H1 (cell line): ENCODE data around the gene ZNF23. TPM values are rescaled to one million over a fixed set of nuclear protein-coding genes. Genes with fewer than 3 reads are reported as not detected.

Source experiments
- CTCF ChIA-PET: fragments of 300-600 bp; sonication (Branson Sonifier 250); formaldehyde crosslinking; loops from one replicate; lab custom pipeline; 2021; ENCODE audit not compliant: partially characterized antibody; lab: Charles Lee
- POLR2A ChIA-PET: fragments of 300-600 bp; sonication (Branson Sonifier 250); formaldehyde crosslinking; loops from one replicate; lab custom pipeline; 2021; ENCODE audit warnings: inconsistent platforms; ENCODE audit not compliant: partially characterized antibody; lab: Charles Lee
- DNase-seq, 2 experiments: peaks; one replicate each; pipeline versions ENCODE4 v3.0.0 to v3.0.0-alpha.2; 2010 to 2022; ENCODE audit warnings: low spot score in 2 of 2, low read depth in 1 of 2, mixed read lengths in 1 of 2
- FAIRE-seq: peaks from 2 replicates; lab custom pipeline; 2011; peaks lifted over from hg19 to GRCh38; lab: Jason Lieb, UNC
- H2AFZ ChIP-seq: 2 replicates; pipeline ENCODE4 v1.8.1; 2012; ENCODE audit warnings: low read length, inconsistent platforms
- H2AK5ac ChIP-seq: 2 replicates; pipeline ENCODE4 v1.6.1; 2013; ENCODE audit warnings: low read depth, low read length
- H2BK120ac ChIP-seq: replicated peaks from 2 replicates; pipeline ENCODE3; 2013; ENCODE audit warnings: low read depth, low read length, inconsistent platforms
- H2BK12ac ChIP-seq: 2 replicates; pipeline ENCODE4 v1.6.1; 2013; ENCODE audit warnings: low read depth, low read length
- H2BK15ac ChIP-seq: 2 replicates; pipeline ENCODE4 v1.6.1; 2013; ENCODE audit warnings: low read length
- H2BK20ac ChIP-seq: 2 replicates; pipeline ENCODE4 v1.6.1; 2013; ENCODE audit warnings: low read length
- H2BK5ac ChIP-seq: 2 replicates; pipeline ENCODE4 v1.6.1; 2013; ENCODE audit warnings: low read depth, low read length
- H3K14ac ChIP-seq: 2 replicates; pipeline ENCODE4 v1.6.1; 2013; ENCODE audit warnings: inconsistent platforms; ENCODE audit not compliant: insufficient read length
- H3K18ac ChIP-seq: 2 replicates; pipeline ENCODE4 v1.6.1; 2013; ENCODE audit warnings: low read length; ENCODE audit errors: extremely low read depth
- H3K23ac ChIP-seq: 2 replicates; pipeline ENCODE4 v1.6.1; 2013; ENCODE audit warnings: inconsistent platforms; ENCODE audit not compliant: insufficient read length
- H3K23me2 ChIP-seq: 2 replicates; pipeline ENCODE4 v1.6.1; 2013; ENCODE audit warnings: low read depth, low read length
- H3K27ac ChIP-seq: 2 replicates; pipeline ENCODE4 v1.6.1; 2011; ENCODE audit warnings: low read depth, low read length, inconsistent platforms
- H3K27me3 ChIP-seq, 4 experiments: replicated peaks in 1 of 4; 1 replicate in 1 of 4; 2 replicates in 3 of 4; pipeline versions ENCODE4 v1.6.1 to v1.8.1; 2011 to 2013; ENCODE audit warnings: low read length in 3 of 4, mild to moderate bottlenecking in 3 of 4, inconsistent platforms in 2 of 4, mixed read lengths in 2 of 4, moderate library complexity in 1 of 4; ENCODE audit not compliant: control insufficient read depth in 3 of 4, insufficient read depth in 3 of 4; ENCODE audit errors: extremely low read depth in 1 of 4
- H3K36me3 ChIP-seq, 4 experiments: 2 replicates each; pipeline versions ENCODE4 v1.6.1 to v1.8.1; 2011 to 2013; ENCODE audit warnings: mild to moderate bottlenecking in 4 of 4, low read length in 3 of 4, moderate library complexity in 2 of 4, control low read depth in 1 of 4, inconsistent platforms in 1 of 4; ENCODE audit not compliant: insufficient read depth in 4 of 4, control insufficient read depth in 2 of 4
- H3K4ac ChIP-seq: replicated peaks from 2 replicates; pipeline ENCODE3; 2013; ENCODE audit warnings: low read length, low read depth, mixed read lengths, inconsistent platforms; ENCODE audit not compliant: insufficient read length
- H3K4me1 ChIP-seq, 4 experiments: replicated peaks in 1 of 4; 1 replicate in 1 of 4; 2 replicates in 3 of 4; pipeline versions ENCODE4 v1.6.1 to v1.8.1; 2011 to 2013; ENCODE audit warnings: low read length in 3 of 4, inconsistent platforms in 2 of 4, mixed read lengths in 1 of 4; ENCODE audit not compliant: insufficient read depth in 4 of 4, control insufficient read depth in 3 of 4
- H3K4me2 ChIP-seq, 2 experiments: 2 replicates each; pipeline versions ENCODE4 v1.6.1 to v1.8.1; 2011 to 2013; ENCODE audit warnings: low read depth in 2 of 2, low read length in 2 of 2, control low read depth in 1 of 2, inconsistent platforms in 1 of 2, mild to moderate bottlenecking in 1 of 2; ENCODE audit not compliant: insufficient read depth in 1 of 2
- H3K4me3 ChIP-seq, 4 experiments: fragments of 200-600, 300-600 bp in 1 of 4; sonication (generic), shearing (Covaris generic), sonication (Bioruptor Twin) in 1 of 4; 2 replicates each; pipeline versions ENCODE4 v1.5.1 to v1.8.1; 2011 to 2016; ENCODE audit warnings: low read length in 4 of 4, low read depth in 3 of 4, control low read depth in 2 of 4, inconsistent platforms in 2 of 4, mild to moderate bottlenecking in 2 of 4, mixed read lengths in 1 of 4, moderate library complexity in 1 of 4; ENCODE audit not compliant: insufficient read depth in 2 of 4; ENCODE audit errors: extremely low read depth in 1 of 4
- H3K56ac ChIP-seq: replicated peaks from 2 replicates; pipeline ENCODE3; 2013; ENCODE audit warnings: low read depth, mild to moderate bottlenecking, mixed read lengths, low read length, inconsistent platforms; ENCODE audit not compliant: insufficient read length
- H3K79me1 ChIP-seq: 2 replicates; pipeline ENCODE4 v1.6.1; 2013; ENCODE audit warnings: low read depth, low read length, control low read depth
- H3K79me2 ChIP-seq, 2 experiments: 2 replicates each; pipeline versions ENCODE4 v1.6.1 to v1.8.1; 2012 to 2013; ENCODE audit warnings: low read length in 2 of 2, mild to moderate bottlenecking in 2 of 2, inconsistent platforms in 1 of 2; ENCODE audit not compliant: insufficient read depth in 2 of 2, control insufficient read depth in 1 of 2
- H3K9ac ChIP-seq, 4 experiments: replicated peaks in 1 of 4; 1 replicate in 1 of 4; 2 replicates in 3 of 4; pipeline versions ENCODE4 v1.6.1 to v1.8.1; 2011 to 2013; ENCODE audit warnings: low read depth in 3 of 4, low read length in 3 of 4, control low read depth in 2 of 4, mild to moderate bottlenecking in 2 of 4, moderate library complexity in 2 of 4, inconsistent platforms in 1 of 4; ENCODE audit errors: extremely low read depth in 1 of 4
- H3K9me3 ChIP-seq, 2 experiments: 2 replicates each; pipeline versions ENCODE4 v1.6.1 to v1.8.1; 2012 to 2013; ENCODE audit warnings: mild to moderate bottlenecking in 2 of 2, moderate library complexity in 2 of 2, control low read depth in 1 of 2, inconsistent platforms in 1 of 2, low read depth in 1 of 2, low read length in 1 of 2, mixed read lengths in 1 of 2; ENCODE audit not compliant: insufficient read depth in 2 of 2
- H4K20me1 ChIP-seq, 2 experiments: replicated peaks in 1 of 2; 2 replicates each; pipeline versions ENCODE3 to v1.8.1; 2011 to 2013; ENCODE audit warnings: inconsistent platforms in 2 of 2, low read length in 2 of 2, mild to moderate bottlenecking in 1 of 2; ENCODE audit not compliant: insufficient read depth in 2 of 2, control insufficient read depth in 1 of 2
- H4K5ac ChIP-seq: 2 replicates; pipeline ENCODE4 v1.6.1; 2013; ENCODE audit warnings: low read length, low read depth, mixed read lengths, inconsistent platforms; ENCODE audit not compliant: insufficient read length
- H4K8ac ChIP-seq: 2 replicates; pipeline ENCODE4 v1.8.0; 2013; ENCODE audit warnings: mild to moderate bottlenecking, moderate library complexity, low read length, inconsistent platforms; ENCODE audit not compliant: insufficient read depth; ENCODE audit errors: extremely low read depth
- H4K91ac ChIP-seq: replicated peaks from 2 replicates; pipeline ENCODE3; 2013; ENCODE audit warnings: low read length, mixed read lengths, inconsistent platforms; ENCODE audit not compliant: insufficient read length
- E2F6 ChIP-seq: IDR thresholded peaks from 2 replicates; pipeline ENCODE4 v1.6.1; 2012; ENCODE audit warnings: inconsistent platforms
- HDAC2 ChIP-seq, 2 experiments: fragments of 300-600 bp in 1 of 2; sonication (generic) in 1 of 2; IDR thresholded peaks; 2 replicates each; pipeline ENCODE4 v1.6.1; 2011 to 2012; ENCODE audit warnings: low read depth in 2 of 2, low read length in 2 of 2, mild to moderate bottlenecking in 2 of 2, moderate library complexity in 2 of 2, borderline replicate concordance in 1 of 2, inconsistent platforms in 1 of 2
- KDM4A ChIP-seq: IDR thresholded peaks from one replicate; pipeline ENCODE4 v1.7.1; 2012; ENCODE audit warnings: low read depth, mild to moderate bottlenecking, moderate library complexity, low read length, inconsistent platforms; ENCODE audit not compliant: severe bottlenecking
- MAX ChIP-seq: IDR thresholded peaks from 2 replicates; pipeline ENCODE4 v1.6.1; 2012; ENCODE audit warnings: inconsistent platforms
- NRF1 ChIP-seq: IDR thresholded peaks from 2 replicates; pipeline ENCODE4 v1.6.1; 2011; ENCODE audit warnings: mild to moderate bottlenecking, low read depth, low read length, improper control_type of control experiment
- RAD21 ChIP-seq, 2 experiments: IDR thresholded peaks in 1 of 2; conservative IDR thresholded peaks in 1 of 2; 2 replicates each; pipeline ENCODE4 v1.6.1; 2011; ENCODE audit warnings: low read depth in 2 of 2, low read length in 2 of 2, improper control_type of control experiment in 1 of 2, inconsistent platforms in 1 of 2, mild to moderate bottlenecking in 1 of 2, moderate library complexity in 1 of 2
- RFX5 ChIP-seq: IDR thresholded peaks from 2 replicates; pipeline ENCODE4 v1.6.1; 2011; ENCODE audit warnings: low read depth, low read length, improper control_type of control experiment, borderline replicate concordance
- TAF1 ChIP-seq: IDR thresholded peaks from 2 replicates; pipeline ENCODE4 v1.6.1; 2011; ENCODE audit warnings: mild to moderate bottlenecking, low read depth, low read length
- WGBS, 2 experiments: shearing (Covaris generic) in 1 of 2; methylation state at CpG; one replicate each; pipeline versions ENCODE4 v1.1.6 to v1.1.7; 2013 to 2015; ENCODE audit warnings: low lambda C conversion rate in 2 of 2, mixed read lengths in 2 of 2, inconsistent platforms in 1 of 2, low coverage in 1 of 2, missing lambda C conversion rate in 1 of 2; ENCODE audit not compliant: insufficient replicate concordance in 2 of 2, insufficient coverage in 1 of 2, insufficient read length in 1 of 2; ENCODE audit errors: extremely low coverage in 1 of 2, missing lambda C conversion rate in 1 of 2; 5-methylcytosine and 5-hydroxymethylcytosine counted together
- polyA plus RNA-seq, 7 experiments: library from polyadenylated mRNA; depleted of rRNA in 3 of 7; stranded (reverse) in 5 of 7; unstranded in 2 of 7; fragments of >200 nt in 5 of 7; fragments of 200-250 nt in 2 of 7; gene quantifications; 1 replicate in 5 of 7; 2 replicates in 1 of 7; 4 replicates in 1 of 7; pipeline versions ENCODE4 v1.2.1 to v1.2.3, GENCODE V29; 2011 to 2013; ENCODE audit warnings: missing spikeins in 2 of 7, mixed read lengths in 2 of 7
- total RNA-seq: library from RNA; stranded (reverse); fragmentation: NEBNext Ultra II Directional; extraction: Animal tissue kit (Norgen Biotek cat#: 25700); gene quantifications from 2 replicates; pipeline ENCODE4 v1.2.1, GENCODE V29; 2021

Gene ZNF23
- total and polyA plus RNA-seq, 2 of the 8 experiments (the other 6 are each of a cell fraction or from before 2014, with no cell fraction given), result 2.4 to 10.2 TPM

DNA sequence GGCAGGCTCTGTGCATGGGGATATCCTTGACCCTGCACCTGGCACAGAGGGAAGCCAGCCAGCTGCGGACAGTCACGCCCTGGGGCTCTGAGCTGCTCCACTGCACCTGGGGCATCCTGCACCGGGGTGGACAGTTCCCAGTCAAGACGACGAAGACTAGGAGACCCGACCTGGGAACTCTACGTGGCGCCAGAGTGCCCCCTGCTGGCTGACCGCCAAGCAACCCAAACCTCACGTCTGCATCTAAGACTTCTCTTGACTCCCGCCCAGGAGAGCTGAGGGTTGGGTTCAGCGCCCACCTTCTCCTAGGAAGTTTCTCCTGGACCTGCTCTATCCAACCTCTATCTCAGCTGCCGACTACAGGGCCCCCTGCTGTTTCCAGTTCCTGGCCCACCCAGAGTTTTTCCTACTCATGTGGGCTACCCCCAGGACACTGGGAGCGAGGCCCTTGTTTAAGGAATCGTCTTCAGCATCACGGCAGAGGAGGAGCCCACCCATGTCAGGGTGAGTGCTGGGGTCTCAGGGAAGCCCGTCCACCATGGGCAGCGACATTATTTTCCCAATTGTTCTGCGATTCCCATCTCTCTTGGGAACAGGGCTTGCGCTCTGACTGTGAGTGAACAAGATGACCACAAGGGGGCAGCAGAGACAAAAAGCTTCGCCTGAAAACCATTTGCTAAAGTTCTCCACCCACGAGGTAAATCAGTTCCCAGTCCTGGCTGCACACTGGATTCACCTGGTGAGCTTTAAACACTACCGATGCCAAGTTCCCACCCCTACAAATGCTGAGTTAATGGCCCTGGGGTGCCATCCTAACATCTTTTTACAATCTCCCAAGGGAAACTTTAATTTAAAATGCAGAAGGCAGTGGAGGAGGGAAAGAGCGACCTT is 49.5 kb downstream of the ZNF23 start:
- Histone ChIP-seq H3K79me2 (no peaks in the 10 kb centered on the region), H3K9me3 (no peaks in the 10 kb centered on the region), H3K27me3 (peaks cover 0 to 2% (median under 1%) of the 10 kb centered on the region in 4 experiments; a peak in 1 of 7 replicates), H2BK5ac (peak overlapping the region; percentile 84; the same call in 1 of the 2 replicates), H3K23ac (no peak overlapping the region), H3K4me3 (peak overlapping the region; percentile 29 to 68 (median 59); a peak in 7 of 8 replicates), H3K27ac (peak overlapping the region; percentile 16; the same call in 1 of the 2 replicates), H3K18ac (peak overlapping the region; percentile 73), H4K91ac (peak overlapping the region; percentile 62), H3K56ac (no peak overlapping the region), H3K36me3 (no peaks in the 10 kb centered on the region), H2BK15ac (peak overlapping the region; percentile 81), H3K23me2 (peaks cover 2% of the 10 kb centered on the region), H2BK20ac (peak overlapping the region; percentile 86; the same call in 1 of the 2 replicates), H3K79me1 (no peaks in the 10 kb centered on the region), H4K20me1 (no peaks in the 10 kb centered on the region), H3K14ac (no peak overlapping the region), H2BK120ac (no peak overlapping the region), H2AK5ac (no peak overlapping the region), H3K9ac (no peak overlapping the region; a peak in 3 of 7 replicates), H3K4me2 (peak overlapping the region; percentile 38 to 94), H4K5ac (no peak overlapping the region), H3K4me1 (peaks cover 0 to 4% (median 0%) of the 10 kb centered on the region in 4 experiments; a peak in 2 of 7 replicates), H3K4ac (no peak overlapping the region), H2AFZ (peak overlapping the region; percentile 89), H4K8ac (peak overlapping the region; percentile 90; the same call in 1 of the 2 replicates), H2BK12ac (peak overlapping the region; percentile 84; the same call in 1 of the 2 replicates)
- peak; percentile 80 to 94 for DNase-seq
- peak; percentile 89 for FAIRE-seq
- ChIA-PET POLR2A (interaction anchor here (0.6 to 1.2 kb wide), 5 partner anchors 10 to 133 kb away, joined by 3 to 4 read pairs (median 3); partner anchors contain the start of gene CALB2), CTCF (interaction anchor here (0.7 to 6.3 kb wide), 50 partner anchors 9 to 709 kb away, joined by 3 to 99 read pairs (median 6); partner anchors contain the start of genes CALB2, CHST4 and ZNF19)
- 16% methylated on average over 23 of the region's 24 CpGs; no CpG with 5 or more reads in 1 of the 2 experiments for WGBS, 2 experiments
- TF ChIP-seq RFX5 (no peak), E2F6 (peak; percentile 80), HDAC2 (IDR thresholded peaks at IDR 0.05; ENCODE audit: borderline replicate concordance in 1 of 2, low read depth in 2 of 2, low read length in 2 of 2) (no peak), KDM4A (peak; percentile 74), MAX (peak; percentile 83), RAD21 (IDR thresholded peaks at IDR 0.05 in 1 of 2, conservative IDR thresholded peaks at IDR 0.05 in 1 of 2; ENCODE audit: low read depth in 2 of 2, low read length in 2 of 2) (peak; percentile 86 to 91), NRF1 (no peak), TAF1 (0 out of 2 replicates have a peak, but pooled peaks have one; percentile 28)
